Skin epidermis (tissue), 12 donors: Measurements from ENCODE around the gene SLC26A4.

Experiments used
- H3K27ac ChIP-seq, 21 experiments: fragments of 200-600 bp; sonication (generic) in 11 of 21; one replicate each; pipeline ENCODE4 v1.5.0; 2020; ENCODE audit warnings: mild to moderate bottlenecking in 3 of 21, inconsistent platforms in 2 of 21, moderate library complexity in 2 of 21
- H3K4me3 ChIP-seq, 7 experiments: fragments of 200-600 bp; sonication (generic) in 2 of 7; one replicate each; pipeline ENCODE4 v1.5.0; 2020; ENCODE audit warnings: inconsistent platforms in 2 of 7, mild to moderate bottlenecking in 2 of 7, moderate library complexity in 1 of 7

SLC26A4 gene

DNA sequence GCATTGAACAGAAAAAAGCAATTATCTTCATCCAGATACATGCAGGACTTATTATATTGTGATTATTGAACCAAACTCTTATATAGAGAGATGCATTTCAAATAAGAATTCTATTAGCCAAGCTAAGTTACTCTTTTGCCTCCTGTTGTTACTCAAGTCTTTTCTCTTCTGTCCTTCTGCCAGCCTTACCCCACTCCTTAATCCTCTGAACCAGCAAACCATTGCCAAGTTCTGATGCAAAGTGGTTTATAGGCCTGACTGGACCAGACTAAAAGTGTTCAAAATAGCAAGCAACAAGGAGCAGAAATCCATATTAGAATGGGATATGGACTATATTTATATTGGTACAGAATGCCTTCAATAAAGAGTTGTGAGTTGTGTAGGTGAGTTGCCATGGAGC lies 2.2 kb upstream of the SLC26A4 start:
- Histone ChIP-seq H3K27ac (no peak overlapping the region), H3K4me3 (no peak overlapping the region)

DNA sequence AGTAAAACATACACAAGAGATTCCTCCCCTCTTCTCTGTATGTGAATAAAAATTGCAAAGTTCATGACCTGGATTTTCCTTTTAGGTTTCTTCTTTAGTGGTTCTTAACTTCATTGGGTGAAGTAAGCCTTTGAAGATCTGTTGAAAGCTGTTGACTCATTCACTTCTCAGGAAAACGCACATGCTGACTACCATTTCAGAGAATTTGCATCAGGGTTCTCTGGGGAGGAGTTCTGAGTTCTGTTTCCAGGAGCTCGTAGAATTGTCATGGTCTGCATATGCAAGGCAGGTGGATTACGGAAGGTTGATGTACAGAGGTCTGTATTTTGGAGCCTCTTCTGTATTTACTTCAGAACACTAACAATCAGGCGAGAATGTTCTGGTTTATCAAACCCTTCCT lies 962 bp upstream of the SLC26A4 start:
- no peak overlapping the region for H3K27ac ChIP-seq
- H3K4me3 ChIP-seq = no peak overlapping the region

- Histone ChIP-seq H3K27ac (no peak overlapping the region), H3K4me3 (peak overlapping the region; percentile 18 to 43 (median 24))
These were observed 645 bp downstream of the SLC26A4 start for GRCh38 chr7:107661081-107661864.

DNA sequence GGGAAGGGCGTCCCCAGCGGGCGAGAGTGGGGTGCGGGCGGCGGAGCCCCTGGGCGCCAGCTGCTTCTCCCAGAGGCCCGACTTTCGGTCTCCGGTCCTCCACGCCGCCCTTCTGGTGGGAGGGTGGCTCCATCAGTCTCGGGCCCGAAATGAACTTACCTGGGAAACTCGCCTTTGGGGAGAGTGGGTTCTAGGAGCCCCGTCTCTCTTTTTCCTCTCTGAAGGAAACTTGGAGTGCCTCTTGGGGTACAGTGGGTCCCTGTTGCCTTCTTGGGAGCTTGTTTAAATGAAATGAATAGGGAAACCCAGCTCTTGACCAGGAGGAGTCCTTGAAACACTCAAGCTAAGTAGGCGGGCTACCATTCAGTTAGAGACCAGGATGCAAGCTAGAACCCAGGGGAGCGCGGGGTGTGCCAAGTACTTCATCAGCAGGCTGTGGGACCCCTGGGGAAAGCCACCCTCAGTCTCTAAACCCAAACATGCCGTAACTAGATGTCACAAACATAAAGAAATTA lies 1.3 kb downstream of the SLC26A4 start:
- Histone ChIP-seq H3K27ac (no peak overlapping the region), H3K4me3 (peak overlapping the region; percentile 18 to 43 (median 24))

DNA sequence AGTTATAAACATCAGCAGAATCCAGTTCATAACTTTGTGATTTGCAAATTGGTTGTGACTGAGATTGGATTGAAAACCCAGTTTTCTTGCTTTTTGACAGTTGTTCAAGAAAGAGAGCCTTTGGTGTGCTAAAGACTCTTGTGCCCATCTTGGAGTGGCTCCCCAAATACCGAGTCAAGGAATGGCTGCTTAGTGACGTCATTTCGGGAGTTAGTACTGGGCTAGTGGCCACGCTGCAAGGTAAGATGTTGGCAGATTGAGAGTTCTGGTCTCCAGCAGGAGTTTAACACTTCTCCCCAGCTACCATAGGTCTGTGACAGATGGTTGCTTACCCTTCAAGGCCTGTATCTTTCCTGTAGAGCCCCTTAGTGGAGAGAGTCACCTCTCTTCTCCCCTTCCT lies 2.6 kb downstream of the SLC26A4 start:
- Histone ChIP-seq H3K27ac (no peak overlapping the region), H3K4me3 (no peak overlapping the region)

DNA sequence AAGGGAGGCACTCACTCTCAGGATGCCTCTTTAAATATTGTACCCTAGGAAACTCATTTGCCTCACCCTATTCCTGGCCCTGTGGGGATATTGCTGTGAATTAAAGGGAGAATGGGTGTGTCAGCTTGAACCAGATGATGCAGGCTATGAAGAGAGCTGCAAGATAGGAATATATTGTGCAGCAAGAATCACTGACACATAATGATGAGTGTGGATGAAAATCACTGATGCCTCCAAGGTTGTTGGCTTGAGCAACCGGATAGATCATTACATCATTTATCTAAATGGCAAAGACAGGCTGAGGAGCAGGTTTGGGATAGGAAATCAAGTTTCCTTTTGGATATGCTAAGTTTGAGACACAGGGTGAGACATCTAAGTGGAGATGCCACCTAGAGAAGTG lies 6.2 kb downstream of the SLC26A4 start:
- Histone ChIP-seq H3K4me3 (no peak overlapping the region), H3K27ac (no peak overlapping the region)

DNA sequence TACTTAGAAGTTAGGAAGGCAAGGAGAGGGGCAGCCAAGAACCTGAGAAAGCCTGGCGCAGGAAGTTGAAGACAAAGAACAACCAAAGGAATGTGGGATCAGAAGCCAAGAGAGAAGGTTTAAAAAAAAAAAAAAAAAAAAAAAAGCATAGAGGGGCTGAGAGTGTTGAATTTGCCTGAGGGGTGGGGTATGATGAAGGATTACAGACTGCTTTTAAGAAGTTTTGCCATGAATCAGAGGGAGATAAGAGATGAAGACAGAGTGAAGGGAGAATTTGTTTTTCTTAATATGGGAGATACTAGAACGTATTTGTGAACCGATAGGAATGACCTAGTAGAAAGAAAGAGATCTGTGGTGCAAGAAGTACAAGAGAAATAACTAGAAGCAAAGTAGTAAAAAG lies 6.7 kb downstream of the SLC26A4 start:
- Histone ChIP-seq H3K27ac (no peak overlapping the region), H3K4me3 (no peak overlapping the region)

DNA sequence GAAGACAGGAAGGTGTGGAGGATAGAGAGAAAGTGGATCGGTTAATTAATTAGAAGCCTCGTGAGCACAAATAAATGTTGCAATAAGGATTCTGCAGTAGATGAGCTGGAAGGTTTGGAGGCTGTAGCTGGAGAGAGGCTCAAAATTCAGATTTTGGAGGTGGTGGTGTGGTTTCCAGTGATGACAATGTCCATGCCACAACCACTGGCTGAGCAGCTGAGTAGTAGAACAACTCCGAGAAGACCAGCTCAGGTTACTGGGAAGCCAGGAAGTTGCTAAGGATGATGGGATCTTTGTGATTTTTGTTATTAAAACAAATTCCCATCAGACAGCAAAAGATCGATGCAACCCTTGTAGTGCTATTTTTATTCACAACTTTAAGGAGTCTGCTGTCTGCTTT lies 7.7 kb downstream of the SLC26A4 start:
- Histone ChIP-seq H3K4me3 (no peak overlapping the region), H3K27ac (no peak overlapping the region)

- Histone ChIP-seq H3K4me3 (no peak overlapping the region), H3K27ac (no peak overlapping the region)
These were observed 11.6 kb downstream of the SLC26A4 start for GRCh38 chr7:107672183-107672582.

GRCh38 chr7:107676249-107676648 lies 15.6 kb downstream of the SLC26A4 start:
- Histone ChIP-seq H3K4me3 (no peak overlapping the region), H3K27ac (no peak overlapping the region)

- Histone ChIP-seq H3K27ac (peak overlapping the region in 2 of 21 experiments; percentile 30 to 49), H3K4me3 (no peak overlapping the region)
These were observed 17.6 kb downstream of the SLC26A4 start for GRCh38 chr7:107678110-107678753.

- H3K27ac ChIP-seq = no peak overlapping the region
- H3K4me3 ChIP-seq = no peak overlapping the region
These were observed 19.9 kb downstream of the SLC26A4 start for GRCh38 chr7:107680478-107680877.

DNA sequence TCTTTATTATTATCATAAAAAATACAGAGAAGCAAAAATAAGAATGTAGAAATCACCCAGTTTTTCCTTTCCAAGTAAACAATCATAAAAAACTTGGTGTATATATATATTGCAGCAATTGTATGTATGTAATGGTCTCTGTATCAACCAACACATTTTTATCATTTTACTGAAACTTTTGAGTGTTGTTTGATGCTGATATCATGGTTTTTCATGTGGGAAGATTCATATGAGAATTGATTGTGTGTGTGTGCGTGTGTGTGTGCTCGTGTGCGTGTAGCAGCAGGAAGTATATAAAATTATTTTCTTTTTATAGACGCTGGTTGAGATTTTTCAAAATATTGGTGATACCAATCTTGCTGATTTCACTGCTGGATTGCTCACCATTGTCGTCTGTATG lies 22.3 kb downstream of the SLC26A4 start:
- Histone ChIP-seq H3K4me3 (no peak overlapping the region), H3K27ac (no peak overlapping the region)

- no peak overlapping the region for H3K4me3 ChIP-seq
- H3K27ac ChIP-seq = no peak overlapping the region
These were observed 23.7 kb downstream of the SLC26A4 start for GRCh38 chr7:107684287-107684686.

- H3K27ac ChIP-seq = no peak overlapping the region
- no peak overlapping the region for H3K4me3 ChIP-seq
These were observed 24.4 kb downstream of the SLC26A4 start for GRCh38 chr7:107684947-107685463.

DNA sequence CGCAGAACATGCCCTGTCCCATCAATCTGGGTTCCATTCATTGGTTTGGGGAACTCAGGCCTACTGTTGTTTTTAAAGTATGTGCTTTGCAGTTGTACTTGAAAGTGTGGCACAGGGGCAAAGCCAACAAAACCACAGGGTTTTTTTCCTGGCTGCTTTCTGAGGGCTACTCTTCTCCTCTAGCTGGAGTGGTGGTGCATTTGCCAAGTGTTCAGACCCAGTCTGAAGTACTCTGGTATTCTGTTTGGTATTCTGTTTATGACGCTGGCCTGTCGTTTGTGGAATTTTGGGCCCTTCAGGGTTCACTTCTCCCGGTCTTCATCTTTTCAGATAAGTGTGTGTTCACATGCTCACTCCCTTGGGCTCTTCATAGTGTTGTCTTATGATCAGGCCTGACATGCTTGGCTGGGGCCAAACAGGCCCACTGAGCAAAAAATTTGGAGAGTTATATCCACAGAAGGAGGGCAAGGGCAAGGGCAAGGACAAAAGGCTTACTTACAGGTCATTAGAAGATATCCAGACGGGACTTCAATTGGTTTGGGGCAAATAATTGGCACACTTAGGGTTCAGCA lies 26.3 kb downstream of the SLC26A4 start:
- Histone ChIP-seq H3K4me3 (no peak overlapping the region), H3K27ac (no peak overlapping the region)

- H3K4me3 ChIP-seq = no peak overlapping the region
- H3K27ac ChIP-seq = no peak overlapping the region
These were observed 27.0 kb downstream of the SLC26A4 start for GRCh38 chr7:107687656-107688055.

DNA sequence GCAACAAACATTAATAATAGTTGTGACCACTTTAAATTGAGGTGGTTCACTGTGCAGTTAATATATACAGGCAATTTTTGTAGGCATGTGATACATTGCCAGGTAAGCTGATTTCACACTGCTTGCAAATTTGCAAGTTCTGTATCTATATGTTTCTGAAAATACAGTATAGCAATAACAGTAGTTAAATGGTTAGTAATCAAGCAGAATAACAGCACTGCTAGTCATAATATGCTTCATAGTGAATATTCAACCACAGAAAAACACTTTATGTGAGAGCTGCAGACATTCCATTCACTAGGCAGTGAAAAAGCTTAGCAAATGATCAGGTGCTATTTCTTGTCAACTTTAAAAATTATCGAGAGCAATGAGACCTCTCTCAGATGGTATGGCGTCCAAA lies 28.9 kb downstream of the SLC26A4 start:
- Histone ChIP-seq H3K27ac (no peak overlapping the region), H3K4me3 (no peak overlapping the region)

- Histone ChIP-seq H3K4me3 (no peak overlapping the region), H3K27ac (no peak overlapping the region)
These were observed 29.5 kb downstream of the SLC26A4 start for GRCh38 chr7:107690084-107690483.

DNA sequence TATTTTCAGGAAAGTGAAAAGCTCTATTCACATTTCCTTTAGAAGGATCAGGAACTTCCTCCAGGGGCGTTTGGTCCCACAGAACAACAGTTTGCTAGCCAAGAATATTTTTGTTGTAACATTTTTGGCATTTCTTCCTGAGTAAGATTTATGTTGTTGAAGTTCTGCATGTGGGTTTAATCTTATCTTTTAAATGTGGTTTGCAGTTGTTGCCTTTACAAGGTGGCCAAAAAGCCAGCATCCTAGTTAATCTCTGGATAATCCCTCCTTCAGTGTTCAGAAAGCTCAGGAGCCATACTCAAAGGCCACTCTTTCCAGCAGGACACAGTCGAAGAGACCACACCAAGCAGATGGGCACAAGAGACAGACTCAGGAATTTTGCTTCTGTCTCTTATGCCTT lies 30.0 kb downstream of the SLC26A4 start:
- Histone ChIP-seq H3K4me3 (no peak overlapping the region), H3K27ac (no peak overlapping the region)

DNA sequence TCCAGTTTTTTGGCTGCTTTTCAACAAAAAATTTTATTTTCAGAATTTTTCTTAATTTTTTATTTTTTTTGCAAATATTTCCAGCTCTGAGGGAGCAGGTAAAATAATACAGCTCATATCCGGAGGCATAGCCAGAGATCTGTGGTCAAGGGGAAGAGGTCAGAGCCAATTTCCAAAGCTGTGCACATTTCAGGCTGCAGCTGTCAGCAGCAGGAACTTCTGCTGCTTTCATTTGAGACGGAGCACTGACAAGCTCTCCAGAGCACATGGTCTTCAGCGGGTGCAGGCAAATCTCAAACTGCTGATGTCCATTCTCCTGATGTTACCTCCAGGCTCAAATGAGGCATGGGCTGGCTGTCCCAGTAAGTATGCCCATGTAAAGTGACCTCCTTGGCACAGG lies 31.1 kb downstream of the SLC26A4 start:
- no peak overlapping the region for H3K4me3 ChIP-seq
- H3K27ac ChIP-seq = no peak overlapping the region
